Daoy (cell line): ENCODE measurements around the gene ZNF665. TPM values are rescaled to one million over a fixed set of nuclear protein-coding genes. Genes with fewer than 3 reads are reported as not detected.
"Not testable (repeated sequence)": the region's sequence is repeated elsewhere in the genome, so short reads cannot be mapped to it uniquely, and the experiment has no call there.

Experiments used
- DNase-seq: peaks from one replicate; pipeline ENCODE4 v3.0.0-alpha.2; 2015; ENCODE audit warnings: low read depth
- total RNA-seq: library from RNA; depleted of rRNA; stranded (reverse); fragments of >200 nt; shearing (Covaris generic); gene quantifications from 2 replicates; pipeline ENCODE4 v1.2.3, GENCODE V29; 2014; rRNA removed

Gene ZNF665
- total RNA-seq, 1 experiment from 2014 or later: 3.4 TPM

- DNase-seq: peak; percentile 18
Measured at GRCh38 chr19:53157626-53158025, 35.5 kb downstream of the ZNF665 start.

- DNase-seq: no peak
Measured at GRCh38 chr19:53156850-53157249, 36.3 kb downstream of the ZNF665 start.

- DNase-seq: no peak
Measured at GRCh38 chr19:53147645-53148044, 45.5 kb downstream of the ZNF665 start.

DNA sequence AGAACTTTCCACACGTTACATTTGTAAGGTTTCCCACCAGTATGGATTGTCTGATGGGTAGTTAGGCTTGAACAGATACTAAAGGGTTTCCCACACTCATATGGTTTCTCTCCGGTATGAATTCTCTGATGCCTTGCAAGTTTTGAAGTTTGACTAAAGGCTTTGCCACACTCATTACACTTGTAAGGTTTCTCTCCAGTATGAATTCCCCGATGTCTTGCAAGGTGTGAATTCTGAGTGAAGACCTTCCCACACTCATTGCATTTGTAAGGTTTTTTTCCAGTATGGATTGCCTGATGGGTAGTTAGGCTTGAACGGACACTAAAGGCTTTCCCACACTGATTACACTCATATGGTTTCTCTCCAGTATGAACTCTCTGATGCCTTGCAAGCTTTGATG is 52.8 kb downstream of the ZNF665 start:
- DNase-seq: no peak

DNA sequence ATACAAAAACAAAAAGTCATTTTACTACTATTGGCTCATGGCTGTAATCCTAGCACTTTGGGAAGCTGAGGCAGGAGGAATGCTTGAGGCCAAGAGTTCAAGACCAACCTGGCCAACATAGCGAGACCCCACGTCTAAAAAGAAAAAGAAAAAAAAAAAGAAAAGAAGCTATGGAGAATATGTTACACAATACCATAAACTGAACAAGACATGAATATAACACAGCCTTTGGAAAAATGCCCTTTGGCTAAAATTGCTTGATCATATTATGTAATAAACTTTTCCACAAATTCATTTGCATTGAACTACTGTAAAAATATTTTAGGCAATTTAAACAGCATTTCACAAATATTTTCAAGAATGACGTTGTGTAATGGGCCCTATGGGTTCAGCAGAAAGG is 56.7 kb downstream of the ZNF665 start:
- DNase-seq: no peak

DNA sequence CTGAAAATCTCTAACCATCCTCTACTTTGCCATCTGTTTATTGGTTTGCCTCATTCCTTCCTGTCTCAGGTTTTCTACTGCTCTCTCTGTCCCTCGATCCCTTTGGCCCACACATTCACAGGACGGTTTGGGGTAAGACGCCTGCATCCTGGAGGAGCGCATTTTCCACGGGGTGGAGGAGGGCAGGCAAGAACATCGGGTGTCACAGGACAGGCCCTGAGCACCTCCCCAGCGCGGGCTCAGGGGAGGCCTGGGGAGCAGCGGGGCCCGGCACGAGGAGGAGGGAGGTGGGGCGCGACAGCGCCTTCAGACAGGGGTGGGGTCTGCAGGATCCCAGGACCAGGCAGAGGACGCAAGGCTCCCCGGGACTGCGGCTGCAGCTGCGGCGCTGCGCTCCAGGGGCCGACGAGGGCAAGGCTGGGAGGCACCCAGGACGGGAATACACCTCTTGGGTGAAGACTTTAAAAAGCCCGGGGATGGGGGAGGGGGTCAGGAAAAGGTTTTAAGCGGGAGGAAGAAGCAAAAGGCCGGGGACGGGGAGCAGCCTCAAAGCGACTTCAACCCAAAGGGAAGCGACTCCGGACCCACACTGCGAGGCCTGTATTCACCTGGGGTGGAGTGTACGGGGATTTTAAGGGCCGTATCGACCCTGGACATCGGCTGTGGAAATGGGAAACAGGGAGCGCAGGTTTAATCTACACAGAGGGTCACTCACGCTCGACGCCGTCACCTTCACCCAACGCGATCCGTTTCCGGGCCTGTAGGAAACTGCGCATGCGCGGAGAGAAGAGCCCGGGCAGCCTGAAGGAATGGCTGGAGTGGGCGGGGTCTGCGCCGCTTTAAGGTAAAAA is 60.8 kb downstream of the ZNF665 start, which contains the start of gene ZNF415:
Gene ZNF415 (minus strand): TSS at position 770 of the 851 bp plus-strand sequence. CDS start 10,234 bp downstream, outside the sequence.
- DNase-seq: peak; percentile 89

DNA sequence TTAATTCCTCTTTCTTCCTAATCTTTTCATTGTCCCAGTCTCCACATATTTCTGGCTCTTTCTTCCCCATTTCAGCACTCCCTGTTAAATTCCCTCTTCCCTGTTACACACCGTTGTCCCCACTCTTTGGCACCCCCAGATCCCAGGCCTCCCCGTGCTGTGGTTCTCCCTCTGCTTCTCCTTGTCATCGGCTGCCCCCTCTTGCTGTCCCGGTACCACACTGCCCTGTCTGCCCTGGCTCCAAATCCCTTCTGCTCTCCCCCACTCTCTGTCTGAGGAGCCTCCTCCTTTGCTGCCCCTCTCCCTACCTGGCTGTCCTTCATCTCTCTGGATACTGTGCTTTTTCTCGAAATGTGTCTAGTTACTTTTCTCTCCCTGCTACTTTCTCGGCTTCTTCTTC is 61.4 kb downstream of the ZNF665 start:
- peak; percentile 6 for DNase-seq

DNA sequence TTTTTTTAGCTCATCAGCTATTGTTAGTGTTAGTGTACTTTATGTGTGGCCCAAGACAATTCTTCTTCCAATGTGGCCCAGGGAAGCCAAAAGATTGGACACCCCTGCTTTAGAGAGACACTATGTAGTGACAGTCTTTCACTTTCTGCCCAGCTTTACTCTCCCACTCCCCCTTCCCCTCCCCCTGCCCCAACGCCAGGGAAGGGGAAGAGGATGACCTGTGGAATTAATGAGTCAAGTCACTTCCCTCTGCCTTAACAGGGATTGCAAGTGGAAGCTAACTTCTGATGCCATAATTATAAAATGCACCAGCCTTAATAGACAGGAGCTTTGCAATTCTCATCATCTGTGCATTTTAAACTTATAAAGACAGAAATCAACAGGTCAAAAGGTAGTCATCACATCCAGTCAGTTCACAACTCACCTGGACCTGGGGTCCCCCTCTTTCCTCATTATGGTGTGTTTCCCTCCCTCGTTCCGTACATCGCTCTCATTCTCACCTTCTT is 62.0 kb downstream of the ZNF665 start:
- DNase-seq: peak; percentile 11

- no peak for DNase-seq
Measured at GRCh38 chr19:53130506-53130905, 62.7 kb downstream of the ZNF665 start.

GRCh38 chr19:53126733-53127526 is 66.2 kb downstream of the ZNF665 start:
- not testable (repeated sequence) for DNase-seq

DNA sequence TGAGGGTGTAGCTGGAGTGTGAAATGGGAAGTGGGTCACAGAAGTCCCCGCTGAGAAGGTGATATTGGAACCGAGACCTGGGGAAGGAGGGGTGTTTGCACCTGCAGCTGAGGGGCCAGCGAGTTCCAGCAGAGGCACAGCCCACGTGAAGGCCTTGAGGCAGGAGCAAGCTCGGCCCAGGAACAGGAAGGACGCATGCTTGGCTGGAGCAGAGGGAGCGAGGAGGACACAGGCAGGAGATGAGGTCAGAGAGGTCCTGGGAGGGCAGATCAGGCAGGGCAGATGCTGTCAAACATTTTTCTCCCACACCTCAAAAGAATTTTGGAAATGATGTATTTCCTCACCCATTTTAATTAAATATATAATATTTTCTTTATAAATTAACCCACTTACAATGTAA is 69.8 kb downstream of the ZNF665 start:
- DNase-seq: no peak

Other genes starting within 250 kb of the ZNF665 start
- 6.3 and 15.1 TPM in 2 replicates for gene ZNF816, start 230.5 kb downstream of the ZNF665 start, total RNA-seq
- gene ERVV-1, start 179.4 kb downstream of the ZNF665 start, total RNA-seq: not detected in 2 replicates
- gene ERVV-2, start 148.6 kb downstream of the ZNF665 start, total RNA-seq: not detected in 2 replicates
- gene ZNF160, start 89.9 kb downstream of the ZNF665 start, total RNA-seq: 7.6 and 12.9 TPM in 2 replicates
- 8.7 and 11.5 TPM in 2 replicates for gene ZNF415, start 60.4 kb downstream of the ZNF665 start, total RNA-seq
- 7.1 and 10.5 TPM in 2 replicates for gene ZNF347, start 34.3 kb downstream of the ZNF665 start, total RNA-seq
- 16.5 and 19.4 TPM in 2 replicates for gene ZNF677, start 61.5 kb upstream of the ZNF665 start, total RNA-seq
- gene VN1R2, start 64.9 kb upstream of the ZNF665 start, total RNA-seq: not detected in 2 replicates
- not detected in 2 replicates for gene VN1R4, start 74.4 kb upstream of the ZNF665 start, total RNA-seq
- 10.0 and 11.0 TPM in 2 replicates for gene ZNF845, start 140.4 kb upstream of the ZNF665 start, total RNA-seq
- 8.1 and 11.2 TPM in 2 replicates for gene ZNF525, start 172.3 kb upstream of the ZNF665 start, total RNA-seq
- 11.1 and 12.3 TPM in 2 replicates for gene ZNF765, start 201.8 kb upstream of the ZNF665 start, total RNA-seq
- gene ZNF761, start 238.6 kb upstream of the ZNF665 start, total RNA-seq: 12.3 and 12.8 TPM in 2 replicates